ENCODE results near the gene HSD3B7. TPM values are rescaled to one million over a fixed set of nuclear protein-coding genes. Genes with fewer than 3 reads are reported as not detected.

HSD3B7 gene
- total and polyA plus RNA-seq, 2 of the 8 experiments (the other 6 are each of a cell fraction or from before 2014, with no cell fraction given) = 2.9 to 6.6 TPM

GRCh38 chr16:31006589-31006988, 21.6 kb downstream of the HSD3B7 start:
- Histone ChIP-seq H3K4ac (replicated peaks; ENCODE audit: insufficient read length, low read depth, low read length) (no peak overlapping the region), H3K4me3 (ENCODE audit: extremely low read depth in 1 of 4, insufficient read depth in 2 of 4, low read depth in 3 of 4, low read length in 4 of 4) (no peak overlapping the region), H3K18ac (ENCODE audit: extremely low read depth, low read length) (no peak overlapping the region), H3K23ac (ENCODE audit: insufficient read length) (no peak overlapping the region), H3K4me2 (ENCODE audit: insufficient read depth in 1 of 2, low read depth in 2 of 2, low read length in 2 of 2) (no peak overlapping the region), H3K9me3 (ENCODE audit: insufficient read depth in 2 of 2, low read depth in 1 of 2, low read length in 1 of 2) (no peaks in the 10 kb centered on the region), H3K79me1 (ENCODE audit: low read depth, low read length) (0 out of 2 replicates have a peak, but pooled peaks cover 10% of the 10 kb centered on the region), H2AK5ac (ENCODE audit: low read depth, low read length) (no peak overlapping the region), H2BK5ac (ENCODE audit: low read depth, low read length) (no peak overlapping the region), H2AFZ (ENCODE audit: low read length) (no peak overlapping the region), H4K8ac (ENCODE audit: extremely low read depth, insufficient read depth, low read length) (no peak overlapping the region), H3K79me2 (ENCODE audit: control insufficient read depth in 1 of 2, insufficient read depth in 2 of 2, low read length in 2 of 2) (peaks cover 0 to 4% of the 10 kb centered on the region in 2 experiments; a peak in 1 of 4 replicates), H4K20me1 (replicated peaks in 1 of 2; ENCODE audit: control insufficient read depth in 1 of 2, insufficient read depth in 2 of 2, low read length in 2 of 2) (peaks cover 0 to 4% of the 10 kb centered on the region in 2 experiments), H4K91ac (replicated peaks; ENCODE audit: insufficient read length, low read length) (no peak overlapping the region), H3K23me2 (ENCODE audit: low read depth, low read length) (peaks cover 1% of the 10 kb centered on the region; the same call in 1 of the 2 replicates), H2BK120ac (replicated peaks; ENCODE audit: low read depth, low read length) (no peak overlapping the region), H3K4me1 (replicated peaks in 1 of 4; ENCODE audit: control insufficient read depth in 3 of 4, insufficient read depth in 4 of 4, low read length in 3 of 4) (peaks cover 4 to 18% (median 6%) of the 10 kb centered on the region in 4 experiments), H2BK12ac (ENCODE audit: low read depth, low read length) (no peak overlapping the region), H3K14ac (ENCODE audit: insufficient read length) (no peak overlapping the region), H3K9ac (replicated peaks in 1 of 4; ENCODE audit: extremely low read depth in 1 of 4, low read depth in 3 of 4, low read length in 3 of 4) (no peak overlapping the region), H2BK20ac (ENCODE audit: low read length) (no peak overlapping the region), H3K56ac (replicated peaks; ENCODE audit: insufficient read length, low read depth, low read length) (no peak overlapping the region), H3K27me3 (replicated peaks in 1 of 4; ENCODE audit: control insufficient read depth in 3 of 4, extremely low read depth in 1 of 4, insufficient read depth in 3 of 4, low read length in 3 of 4) (no peaks in the 10 kb centered on the region), H3K36me3 (ENCODE audit: control insufficient read depth in 2 of 4, insufficient read depth in 4 of 4, low read length in 3 of 4) (no peaks in the 10 kb centered on the region), H3K27ac (ENCODE audit: low read depth, low read length) (no peak overlapping the region), H4K5ac (ENCODE audit: insufficient read length, low read depth, low read length) (no peak overlapping the region), H2BK15ac (ENCODE audit: low read length) (no peak overlapping the region)
- FAIRE-seq = no peak
- DNase-seq (ENCODE audit: low read depth in 1 of 2, low spot score in 2 of 2) = no peak
- CTCF ChIA-PET (ENCODE audit: partially characterized antibody) = interaction anchor here (0.7 to 3.9 kb wide), 5 partner anchors 8 to 445 kb away, joined by 3 to 21 read pairs (median 4); partner anchors contain the start of gene HSD3B7
- WGBS, 2 experiments (ENCODE audit: extremely low coverage in 1 of 2, insufficient coverage in 1 of 2, insufficient read length in 1 of 2, insufficient replicate concordance in 2 of 2, low coverage in 1 of 2, low lambda C conversion rate in 2 of 2, missing lambda C conversion rate in 1 of 2) = 96% methylated on average over 8 of the region's 8 CpGs; no CpG with 5 or more reads in 1 of the 2 experiments
- TF ChIP-seq CTBP2 (IDR thresholded peaks at IDR 0.05; ENCODE audit: borderline replicate concordance, insufficient read depth, insufficient read length, low read length) = no peak
- TF ChIP-seq KDM1A (IDR thresholded peaks at IDR 0.05; ENCODE audit: borderline replicate concordance, low read length) = 0 out of 2 replicates have a peak, but pooled peaks have one; percentile 47
- no peak for TF ChIP-seq BACH1 (IDR thresholded peaks at IDR 0.05; ENCODE audit: low read length)
- TF ChIP-seq ASH2L (IDR thresholded peaks at IDR 0.05; ENCODE audit: low read length) = no peak
- no peak for TF ChIP-seq ZNF274 (IDR thresholded peaks at IDR 0.05; ENCODE audit: borderline replicate concordance, extremely low read depth, low read length)
- POLR2A ChIA-PET (ENCODE audit: partially characterized antibody) = interaction anchor here (0.5 kb wide), 1 partner anchor 1406 kb away, joined by 3 read pairs; no protein-coding TSS in a partner anchor

Data from H1 (cell line).